ENCODE measurements around the gene FBXW4.

DNA sequence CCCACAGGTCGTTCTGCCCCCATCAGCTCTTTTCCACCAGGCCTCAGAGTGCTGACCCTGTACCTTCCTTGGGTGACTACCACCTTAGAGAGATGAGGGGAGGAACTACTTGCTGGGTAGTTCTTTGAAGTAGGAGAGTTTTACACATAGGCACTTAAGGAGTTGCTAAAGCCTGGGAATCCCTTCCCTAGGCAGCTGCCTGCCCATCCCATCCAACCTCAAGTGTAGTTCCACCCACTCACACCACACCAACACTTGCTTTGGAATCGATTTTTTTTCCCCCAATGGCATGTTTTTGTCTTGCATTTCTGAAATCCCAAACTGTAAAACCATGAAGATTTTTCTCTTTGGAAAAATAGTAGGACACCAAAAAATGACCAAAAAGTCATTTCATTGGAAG, 47.7 kb downstream of the FBXW4 start:
- TF ChIP-seq, protein P1, sequence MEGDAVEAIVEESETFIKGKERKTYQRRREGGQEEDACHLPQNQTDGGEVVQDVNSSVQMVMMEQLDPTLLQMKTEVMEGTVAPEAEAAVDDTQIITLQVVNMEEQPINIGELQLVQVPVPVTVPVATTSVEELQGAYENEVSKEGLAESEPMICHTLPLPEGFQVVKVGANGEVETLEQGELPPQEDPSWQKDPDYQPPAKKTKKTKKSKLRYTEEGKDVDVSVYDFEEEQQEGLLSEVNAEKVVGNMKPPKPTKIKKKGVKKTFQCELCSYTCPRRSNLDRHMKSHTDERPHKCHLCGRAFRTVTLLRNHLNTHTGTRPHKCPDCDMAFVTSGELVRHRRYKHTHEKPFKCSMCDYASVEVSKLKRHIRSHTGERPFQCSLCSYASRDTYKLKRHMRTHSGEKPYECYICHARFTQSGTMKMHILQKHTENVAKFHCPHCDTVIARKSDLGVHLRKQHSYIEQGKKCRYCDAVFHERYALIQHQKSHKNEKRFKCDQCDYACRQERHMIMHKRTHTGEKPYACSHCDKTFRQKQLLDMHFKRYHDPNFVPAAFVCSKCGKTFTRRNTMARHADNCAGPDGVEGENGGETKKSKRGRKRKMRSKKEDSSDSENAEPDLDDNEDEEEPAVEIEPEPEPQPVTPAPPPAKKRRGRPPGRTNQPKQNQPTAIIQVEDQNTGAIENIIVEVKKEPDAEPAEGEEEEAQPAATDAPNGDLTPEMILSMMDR (IDR thresholded peaks at IDR 0.05) = no peak
- TF ChIP-seq POLR2A (IDR thresholded peaks at IDR 0.05) = no peak

All from uterus (tissue), 2 donors.